ENCODE results near the gene RAB33B. TPM values are rescaled to one million over a fixed set of nuclear protein-coding genes. Genes with fewer than 3 reads are reported as not detected.
"Not testable (repeated sequence)": the region's sequence is repeated elsewhere in the genome, so short reads cannot be mapped to it uniquely, and the experiment has no call there.

RAB33B gene
- 10 to 100 TPM; 10.4 to 11.6 TPM for total RNA-seq

DNA sequence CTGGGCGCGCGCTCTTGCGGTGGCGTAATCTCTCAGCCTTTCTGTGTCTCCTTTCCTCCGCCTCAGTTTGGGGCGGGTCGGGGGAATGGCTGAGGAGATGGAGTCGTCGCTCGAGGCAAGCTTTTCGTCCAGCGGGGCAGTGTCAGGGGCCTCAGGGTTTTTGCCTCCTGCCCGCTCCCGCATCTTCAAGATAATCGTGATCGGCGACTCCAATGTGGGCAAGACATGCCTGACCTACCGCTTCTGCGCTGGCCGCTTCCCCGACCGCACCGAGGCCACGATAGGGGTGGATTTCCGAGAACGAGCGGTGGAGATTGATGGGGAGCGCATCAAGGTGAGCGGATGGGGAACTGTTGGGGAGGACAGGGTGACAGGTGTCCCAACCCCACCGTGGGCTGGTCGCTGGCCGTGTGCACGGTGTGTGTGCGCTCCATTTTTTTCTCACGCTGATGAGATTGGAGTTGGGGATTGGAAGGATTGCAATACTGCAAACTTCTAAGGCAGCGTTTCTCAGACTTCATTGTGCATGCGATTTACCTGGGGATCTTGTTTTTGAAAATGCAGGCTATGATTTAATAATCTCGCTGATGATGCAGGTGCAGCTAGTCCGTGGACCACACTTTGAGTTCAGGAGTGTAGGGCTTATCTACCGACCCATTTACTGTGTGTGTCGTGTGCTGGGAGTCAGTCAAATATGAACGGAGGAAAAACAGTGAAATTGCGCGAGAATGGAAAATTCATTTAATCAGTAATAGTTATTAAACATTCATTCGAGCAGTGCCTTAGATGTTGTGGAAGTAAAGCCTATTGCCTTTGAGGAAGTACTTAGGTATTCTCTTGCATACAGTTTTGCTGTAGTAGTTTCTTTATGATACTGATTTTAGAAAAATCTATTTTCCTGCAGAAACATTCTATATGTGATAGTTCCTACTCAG, at the start of gene RAB33B:
Gene RAB33B, plus strand, starts transcription at position 11 of the 935 bp plus-strand sequence. Its CDS starts 75 bp downstream, at position 86.
- Mint-ChIP-seq H3K27me3 (ENCODE audit: low read depth) (no peaks in the 10 kb centered on the region), H3K4me1 (ENCODE audit: low read depth) (peaks cover 69% of the 10 kb centered on the region), H3K27ac (peak within 1 kb of the TSS; percentile 98), H3K4me3 (peak within 1 kb of the TSS; percentile 82 to 98), H3K36me3 (ENCODE audit: insufficient read depth in 2 of 2) (peaks cover 2 to 4% of the 10 kb centered on the region in 2 donors), H3K9me3 (no peaks in the 10 kb centered on the region)
- DNase-seq (no peak), ATAC-seq (replicated peaks in 1 of 2) (peak in 1 of 2 donors; percentile 2)

DNA sequence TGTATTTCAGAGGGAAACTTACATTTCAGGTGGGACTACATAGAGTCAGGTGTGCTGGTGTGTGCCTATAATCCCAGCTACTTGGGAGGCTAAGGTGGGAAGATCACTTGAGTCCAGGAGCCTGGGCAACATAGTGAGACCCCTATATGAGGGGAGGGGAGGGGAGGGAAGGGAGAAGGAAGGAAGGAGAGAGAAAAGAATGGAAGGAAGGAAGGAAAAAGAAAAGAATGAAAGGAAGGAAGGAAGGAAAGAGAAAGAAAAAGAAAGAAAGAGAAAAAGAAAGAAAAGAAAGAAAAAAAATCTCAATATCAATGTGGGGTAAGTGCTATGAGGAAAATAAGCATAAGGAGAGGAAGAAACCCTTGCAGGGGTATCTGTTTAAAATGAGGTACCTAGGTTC, 43.6 kb upstream of the RAB33B start:
- peaks cover 4 to 5% of the 10 kb centered on the region in 2 donors for H3K36me3 Mint-ChIP-seq (ENCODE audit: insufficient read depth in 2 of 2)
- peaks cover 0 to 3% of the 10 kb centered on the region in 2 donors for H3K9me3 Mint-ChIP-seq
- no peaks in the 10 kb centered on the region for H3K4me1 Mint-ChIP-seq (ENCODE audit: low read depth)
- no peak overlapping the region for H3K4me3 Mint-ChIP-seq
- no peaks in the 10 kb centered on the region for H3K27me3 Mint-ChIP-seq (ENCODE audit: low read depth)
- peak overlapping the region; percentile 13 for H3K27ac Mint-ChIP-seq
- DNase-seq (no peak), ATAC-seq (replicated peaks in 1 of 2) (no peak)

DNA sequence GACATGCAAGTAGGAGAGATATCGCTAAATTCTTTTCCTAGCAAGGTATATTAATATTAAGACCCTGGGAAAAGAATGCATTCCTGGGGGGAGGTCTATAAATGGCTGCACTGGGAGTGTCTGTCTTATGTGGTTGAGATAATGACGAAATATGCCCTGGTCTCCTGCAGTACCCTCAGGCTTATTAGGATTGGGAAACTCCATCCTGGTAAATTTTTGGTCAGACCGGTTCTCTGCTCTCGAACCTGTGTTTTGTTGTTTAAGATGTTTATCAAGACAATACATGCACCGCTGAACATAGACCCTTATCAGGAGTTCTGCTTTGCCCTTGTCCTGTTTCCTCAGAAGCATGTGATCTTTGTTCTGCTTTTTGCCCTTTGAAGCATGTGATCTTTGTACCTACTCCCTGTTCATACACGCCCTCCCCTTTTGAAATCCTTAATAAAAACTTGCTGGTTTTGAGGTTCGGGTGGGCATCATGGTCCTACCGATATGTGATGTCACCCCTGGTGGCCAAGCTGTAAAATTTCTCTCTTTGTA, 39.2 kb upstream of the RAB33B start:
- not testable (repeated sequence) for H3K27me3 Mint-ChIP-seq (ENCODE audit: low read depth); H3K27ac Mint-ChIP-seq; H3K9me3 Mint-ChIP-seq; ATAC-seq (replicated peaks in 1 of 2); H3K4me3 Mint-ChIP-seq; DNase-seq
- Mint-ChIP-seq H3K36me3 (ENCODE audit: insufficient read depth in 2 of 2) (peaks cover 4 to 18% of the 10 kb centered on the region in 2 donors), H3K4me1 (ENCODE audit: low read depth) (peaks cover 13% of the 10 kb centered on the region)

DNA sequence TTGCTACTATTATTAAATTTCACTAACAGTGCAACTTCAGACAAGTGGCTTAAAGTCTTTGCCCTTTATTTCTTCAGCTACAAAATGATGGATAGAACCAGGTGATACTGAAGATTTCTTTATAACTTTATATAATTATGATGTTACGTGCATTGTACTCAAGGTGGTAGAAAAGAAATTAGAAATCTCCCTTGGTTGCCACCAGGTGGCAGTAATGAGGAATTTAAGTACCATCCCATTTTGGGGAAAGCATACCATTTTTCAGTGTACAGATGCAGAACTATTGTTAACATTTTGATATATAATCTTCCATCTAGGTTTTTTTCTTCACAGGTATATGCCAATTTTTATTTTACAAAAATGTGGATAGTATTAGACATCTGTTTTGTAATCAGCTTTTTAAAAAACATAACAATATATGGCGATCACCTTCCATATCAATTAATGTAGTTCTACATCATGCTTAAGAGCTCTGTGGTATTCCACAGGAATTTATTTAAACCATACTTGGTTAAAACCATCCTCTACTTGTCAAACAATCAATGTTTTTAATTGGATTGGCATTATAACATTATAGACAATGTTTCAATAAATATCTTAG, 37.7 kb upstream of the RAB33B start:
- peaks cover 4 to 21% of the 10 kb centered on the region in 2 donors for H3K36me3 Mint-ChIP-seq (ENCODE audit: insufficient read depth in 2 of 2)
- H3K27me3 Mint-ChIP-seq (ENCODE audit: low read depth) = no peaks in the 10 kb centered on the region
- ATAC-seq (replicated peaks in 1 of 2) (peak in 1 of 2 donors; percentile 42), DNase-seq (peak; percentile 7 to 29)
- H3K9me3 Mint-ChIP-seq = peaks cover 0 to 3% of the 10 kb centered on the region in 2 donors
- H3K27ac Mint-ChIP-seq = no peak overlapping the region
- no peak overlapping the region for H3K4me3 Mint-ChIP-seq
- peaks cover 14% of the 10 kb centered on the region for H3K4me1 Mint-ChIP-seq (ENCODE audit: low read depth)

DNA sequence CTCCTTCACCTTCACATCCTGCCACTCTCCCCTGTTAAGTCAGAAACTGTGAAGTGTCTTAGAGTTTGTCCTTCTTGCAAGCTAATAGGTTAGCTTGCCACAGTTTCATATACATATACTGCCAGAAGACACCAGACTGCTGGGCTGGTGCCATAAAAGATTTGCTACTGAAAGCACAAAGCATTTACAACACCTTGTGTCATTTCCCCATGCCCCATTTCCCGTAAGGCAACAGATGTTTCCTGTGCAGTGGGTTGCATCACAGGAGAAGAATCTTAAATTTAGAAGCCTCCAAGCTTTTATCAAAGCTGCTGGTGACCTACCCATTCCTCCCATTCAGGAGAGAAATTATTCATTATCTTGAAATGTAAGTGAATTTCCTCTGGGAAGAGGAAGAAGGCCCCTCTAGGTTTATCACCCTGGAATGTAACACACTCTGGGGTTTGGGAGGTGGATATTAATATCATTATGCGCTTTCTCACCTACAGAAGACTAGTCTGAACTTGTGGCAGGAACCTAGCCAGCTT, 34.5 kb upstream of the RAB33B start:
- Mint-ChIP-seq H3K4me3 (peak overlapping the region; percentile 45 to 56), H3K27me3 (ENCODE audit: low read depth) (no peaks in the 10 kb centered on the region), H3K36me3 (ENCODE audit: insufficient read depth in 2 of 2) (peaks cover 3 to 34% of the 10 kb centered on the region in 2 donors), H3K27ac (peak overlapping the region; percentile 24), H3K4me1 (ENCODE audit: low read depth) (peaks cover 14% of the 10 kb centered on the region), H3K9me3 (peaks cover 3 to 5% of the 10 kb centered on the region in 2 donors)
- ATAC-seq (replicated peaks in 1 of 2) (peak; percentile 69 to 78), DNase-seq (peak; percentile 24 to 33)

DNA sequence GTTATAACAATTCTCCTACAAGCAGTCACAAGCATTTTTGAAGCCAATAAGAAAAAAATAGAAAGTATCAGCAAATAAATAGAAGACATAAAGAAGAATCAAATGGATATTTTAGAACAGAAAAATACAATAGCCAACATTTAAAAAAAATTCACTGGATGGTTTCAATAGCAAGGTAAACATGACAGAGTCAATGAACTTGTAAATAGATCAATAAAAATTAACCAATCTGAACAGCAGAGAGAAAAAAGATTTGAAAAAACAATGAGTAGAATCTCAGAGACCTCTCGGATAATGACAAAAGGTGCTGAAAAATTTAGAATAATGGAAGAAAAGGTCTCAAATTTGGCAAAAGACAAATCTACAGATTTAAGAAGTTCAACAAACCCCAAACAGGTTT, 33.3 kb upstream of the RAB33B start:
- Mint-ChIP-seq H3K4me3 (no peak overlapping the region), H3K27ac (peak overlapping the region; percentile 80), H3K27me3 (ENCODE audit: low read depth) (no peaks in the 10 kb centered on the region), H3K4me1 (ENCODE audit: low read depth) (peaks cover 14% of the 10 kb centered on the region), H3K9me3 (peaks cover 2 to 3% of the 10 kb centered on the region in 2 donors), H3K36me3 (ENCODE audit: insufficient read depth in 2 of 2) (peaks cover 3 to 31% of the 10 kb centered on the region in 2 donors)
- no peak for DNase-seq
- ATAC-seq (replicated peaks in 1 of 2) = no peak

DNA sequence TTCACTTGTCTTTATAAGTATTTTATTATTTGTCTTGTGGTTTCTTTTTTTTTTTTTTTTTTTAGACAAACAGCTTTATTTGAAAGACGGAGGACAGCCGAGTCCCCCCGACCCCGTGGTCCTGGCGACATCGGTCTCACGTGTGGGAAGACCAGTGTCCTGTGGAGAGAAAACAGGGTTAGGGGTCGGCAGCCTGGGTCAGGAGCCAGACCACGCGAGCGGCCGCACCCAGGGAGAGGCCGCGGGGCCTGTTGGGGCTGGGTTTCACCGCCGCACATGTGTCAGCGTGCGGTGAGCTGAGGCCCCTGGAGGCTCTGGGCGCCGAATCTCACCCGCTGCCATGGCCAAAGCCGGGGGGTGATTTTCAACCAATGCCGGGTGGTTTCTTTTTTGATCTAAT, 17.8 kb upstream of the RAB33B start:
- peaks cover 10 to 17% of the 10 kb centered on the region in 2 donors for H3K9me3 Mint-ChIP-seq
- H3K4me3 Mint-ChIP-seq = no peak overlapping the region
- peaks cover 18 to 45% of the 10 kb centered on the region in 2 donors for H3K36me3 Mint-ChIP-seq (ENCODE audit: insufficient read depth in 2 of 2)
- H3K4me1 Mint-ChIP-seq (ENCODE audit: low read depth) = peaks cover 13% of the 10 kb centered on the region
- ATAC-seq (replicated peaks in 1 of 2) = no peak
- DNase-seq = no peak
- H3K27me3 Mint-ChIP-seq (ENCODE audit: low read depth) = no peaks in the 10 kb centered on the region
- peak overlapping the region; percentile 77 for H3K27ac Mint-ChIP-seq

DNA sequence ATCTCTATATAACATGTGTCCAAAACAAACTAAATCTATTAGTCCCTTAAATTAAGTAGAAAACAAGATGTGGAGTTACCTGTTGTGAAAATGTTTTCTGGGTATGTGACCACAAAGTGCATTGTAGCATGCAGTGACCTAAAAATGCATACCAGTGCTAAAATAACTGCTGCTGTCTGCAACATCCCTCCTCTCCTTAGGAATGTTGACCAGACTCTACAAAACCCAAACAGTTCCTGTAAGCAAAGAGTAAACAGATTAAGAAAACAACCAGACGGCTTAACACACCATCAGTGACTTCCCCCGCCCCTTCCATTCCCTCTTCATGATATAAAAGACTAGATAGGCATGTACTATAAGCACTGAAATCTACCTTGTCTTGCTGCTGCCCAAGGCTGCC, 15.8 kb upstream of the RAB33B start:
- Mint-ChIP-seq H3K27me3 (ENCODE audit: low read depth) (no peaks in the 10 kb centered on the region), H3K9me3 (peaks cover 10 to 15% of the 10 kb centered on the region in 2 donors), H3K4me1 (ENCODE audit: low read depth) (peaks cover 13% of the 10 kb centered on the region), H3K27ac (no peak overlapping the region), H3K36me3 (ENCODE audit: insufficient read depth in 2 of 2) (peaks cover 19 to 39% of the 10 kb centered on the region in 2 donors), H3K4me3 (no peak overlapping the region)
- DNase-seq (no peak), ATAC-seq (replicated peaks in 1 of 2) (no peak)

DNA sequence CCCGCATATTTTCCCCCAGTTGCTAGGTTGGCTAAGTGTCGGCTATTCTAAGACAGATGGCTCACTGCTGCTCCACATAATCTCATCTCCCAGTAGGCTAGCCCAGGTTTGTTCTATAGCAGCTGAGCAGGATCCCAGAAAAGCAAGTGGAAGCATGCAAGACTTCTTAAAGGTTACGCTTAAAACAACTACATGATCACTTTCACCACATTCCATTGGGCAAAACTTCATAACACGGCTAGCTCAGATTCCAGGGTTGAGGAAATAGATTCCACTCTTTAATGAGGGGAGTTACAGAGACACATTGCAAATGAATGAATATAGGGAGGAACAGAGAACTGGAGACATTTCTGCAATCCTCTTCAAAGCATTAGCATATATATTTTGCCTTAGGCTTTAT, 12.9 kb upstream of the RAB33B start:
- peaks cover 5% of the 10 kb centered on the region for H3K4me1 Mint-ChIP-seq (ENCODE audit: low read depth)
- no peak overlapping the region for H3K27ac Mint-ChIP-seq
- H3K36me3 Mint-ChIP-seq (ENCODE audit: insufficient read depth in 2 of 2) = peaks cover 19 to 39% of the 10 kb centered on the region in 2 donors
- no peaks in the 10 kb centered on the region for H3K27me3 Mint-ChIP-seq (ENCODE audit: low read depth)
- DNase-seq = no peak
- no peak overlapping the region for H3K4me3 Mint-ChIP-seq
- peaks cover 10 to 15% of the 10 kb centered on the region in 2 donors for H3K9me3 Mint-ChIP-seq
- no peak for ATAC-seq (replicated peaks in 1 of 2)

DNA sequence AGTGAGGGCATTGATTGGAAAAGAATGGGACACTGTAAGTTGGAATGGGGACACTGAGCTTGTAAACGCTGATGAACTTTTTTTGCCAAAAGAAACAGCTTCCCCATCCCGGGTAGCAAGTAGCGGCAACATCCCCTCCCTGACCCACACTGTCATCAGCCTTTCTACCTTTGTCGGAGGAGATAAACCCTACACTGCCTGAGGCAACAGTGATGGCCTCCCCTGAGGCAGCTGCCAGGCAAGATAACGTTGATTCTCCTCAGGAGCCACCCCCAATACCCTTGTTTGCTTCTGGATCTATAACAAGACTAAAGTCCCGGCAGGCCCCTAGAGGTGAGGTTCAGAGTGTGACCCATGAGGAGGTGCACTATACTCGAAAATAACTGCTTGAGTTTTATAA, 10.3 kb upstream of the RAB33B start:
- Mint-ChIP-seq H3K4me1 (ENCODE audit: low read depth) (no peaks in the 10 kb centered on the region), H3K36me3 (ENCODE audit: insufficient read depth in 2 of 2) (peaks cover 9 to 17% of the 10 kb centered on the region in 2 donors), H3K27me3 (ENCODE audit: low read depth) (no peaks in the 10 kb centered on the region), H3K27ac (no peak overlapping the region), H3K9me3 (peaks cover 7 to 8% of the 10 kb centered on the region in 2 donors), H3K4me3 (no peak overlapping the region)
- DNase-seq = no peak
- ATAC-seq (replicated peaks in 1 of 2) = no peak

DNA sequence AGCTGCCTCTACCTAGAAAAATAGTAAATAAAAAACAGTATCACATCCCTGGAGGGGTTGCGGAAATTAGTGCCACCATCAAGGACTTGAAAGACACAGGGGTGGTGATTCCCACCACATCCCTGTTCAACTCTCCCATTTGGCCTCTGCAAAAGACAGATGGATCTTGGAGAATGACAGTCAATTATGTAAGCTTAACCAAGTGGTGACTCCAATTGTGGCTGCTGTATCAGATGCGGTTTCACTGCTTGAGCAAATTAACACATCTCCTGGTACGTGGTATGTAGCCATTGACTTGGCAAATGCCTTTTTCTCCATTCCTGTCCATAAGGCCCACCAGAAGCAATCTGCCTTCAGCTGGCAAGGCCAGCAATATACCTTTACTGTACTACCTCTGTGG, 9.0 kb upstream of the RAB33B start:
- not testable (repeated sequence) for H3K27ac Mint-ChIP-seq; H3K4me3 Mint-ChIP-seq; H3K27me3 Mint-ChIP-seq (ENCODE audit: low read depth); H3K4me1 Mint-ChIP-seq (ENCODE audit: low read depth); H3K9me3 Mint-ChIP-seq; DNase-seq; ATAC-seq (replicated peaks in 1 of 2); H3K36me3 Mint-ChIP-seq (ENCODE audit: insufficient read depth in 2 of 2)

DNA sequence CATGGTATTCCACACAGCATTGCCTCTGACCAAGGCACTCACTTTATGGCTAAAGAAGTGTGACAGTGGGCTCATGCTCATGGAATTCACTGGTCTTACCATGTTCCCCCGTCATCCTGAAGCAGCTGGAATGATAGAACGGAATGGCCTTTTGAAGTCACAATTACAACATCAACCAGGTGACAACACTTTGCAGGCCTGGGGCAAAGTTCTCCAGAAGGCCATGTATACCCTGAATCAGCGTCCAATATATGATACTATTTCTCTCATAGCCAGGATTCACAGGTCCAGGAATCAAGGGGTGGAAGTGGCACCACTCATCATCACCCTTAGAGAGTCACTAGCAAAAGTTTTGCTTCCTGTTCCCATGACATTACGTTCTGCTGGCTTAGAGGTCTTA, 6.8 kb upstream of the RAB33B start:
- H3K36me3 Mint-ChIP-seq (ENCODE audit: insufficient read depth in 2 of 2); H3K27ac Mint-ChIP-seq; H3K9me3 Mint-ChIP-seq; DNase-seq; ATAC-seq (replicated peaks in 1 of 2); H3K27me3 Mint-ChIP-seq (ENCODE audit: low read depth); H3K4me1 Mint-ChIP-seq (ENCODE audit: low read depth); H3K4me3 Mint-ChIP-seq: not testable (repeated sequence)

DNA sequence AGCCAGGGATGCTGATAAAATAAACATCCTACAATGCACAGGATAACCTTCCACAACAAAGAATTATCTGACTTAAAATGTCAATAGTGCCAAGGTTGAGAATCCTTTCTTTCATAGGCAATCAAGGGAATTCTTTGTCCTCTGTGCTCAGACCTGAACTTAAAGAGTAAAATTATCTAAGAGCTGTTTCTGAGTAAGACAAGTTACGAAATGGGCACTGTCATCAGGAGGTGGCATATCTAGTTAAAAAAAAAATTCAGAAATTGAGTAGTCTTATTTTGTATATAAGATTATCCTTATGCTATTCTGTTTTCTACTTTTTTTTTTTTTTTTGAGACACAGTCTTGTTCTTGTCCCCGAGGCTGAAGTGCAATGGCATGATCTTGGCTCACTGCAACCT, 3.3 kb upstream of the RAB33B start:
- H3K27me3 Mint-ChIP-seq (ENCODE audit: low read depth) = no peaks in the 10 kb centered on the region
- H3K4me1 Mint-ChIP-seq (ENCODE audit: low read depth) = peaks cover 31% of the 10 kb centered on the region
- H3K9me3 Mint-ChIP-seq = no peaks in the 10 kb centered on the region
- DNase-seq (no peak), ATAC-seq (replicated peaks in 1 of 2) (no peak)
- H3K27ac Mint-ChIP-seq = no peak overlapping the region
- peaks cover 0 to 4% of the 10 kb centered on the region in 2 donors for H3K36me3 Mint-ChIP-seq (ENCODE audit: insufficient read depth in 2 of 2)
- no peak overlapping the region for H3K4me3 Mint-ChIP-seq

Measured in activated T-cell treated with anti-CD3 and anti-CD28 coated beads, Interleukin-2, amount 50 U/mL, for 72 hours (primary cell).